Gastrocnemius medialis (tissue), 4 donors: Measurements from ENCODE around the gene ZIC5. TPM values are rescaled to one million over a fixed set of nuclear protein-coding genes. Genes with fewer than 3 reads are reported as not detected.

ENCODE experiments used
- ATAC-seq, 2 donors: fragments of 150-250 bp; one replicate each; pipeline ENCODE4 v1.9.1; 2016
- DNase-seq, 2 donors: peaks; one replicate each; pipeline ENCODE4 v3.0.0-alpha.2; 2019
- H3K27ac ChIP-seq, 4 donors: fragments of 200-600 bp; sonication (generic); 1 replicate in 1 of 4; 2 replicates in 3 of 4; pipeline ENCODE4 v1.5.1; 2016 to 2018; ENCODE audit warnings: mild to moderate bottlenecking in 2 of 4, moderate library complexity in 1 of 4
- H3K27me3 ChIP-seq, 3 donors: fragments of 200-600 bp; sonication (generic) in 2 of 3; 1 replicate in 1 of 3; 2 replicates in 2 of 3; pipeline versions ENCODE4 v1.5.1 to v1.6.0; 2016 to 2019; ENCODE audit warnings: mild to moderate bottlenecking in 1 of 3, moderate library complexity in 1 of 3
- H3K36me3 ChIP-seq, 2 donors: fragments of 200-600 bp; sonication (generic) in 1 of 2; one replicate each; pipeline ENCODE4 v1.5.1; 2017 to 2018
- H3K4me1 ChIP-seq, 2 donors: fragments of 200-600 bp; sonication (generic) in 1 of 2; one replicate each; pipeline ENCODE4 v1.5.1; 2016 to 2017; ENCODE audit warnings: mild to moderate bottlenecking in 2 of 2
- H3K4me3 ChIP-seq, 4 donors: fragments of 200-600 bp; sonication (generic) in 3 of 4; 1 replicate in 1 of 4; 2 replicates in 3 of 4; pipeline ENCODE4 v1.5.1; 2016 to 2019; ENCODE audit warnings: mild to moderate bottlenecking in 2 of 4
- H3K9me3 ChIP-seq, 3 donors: fragments of 200-600 bp; sonication (generic) in 2 of 3; 1 replicate in 1 of 3; 2 replicates in 2 of 3; pipeline ENCODE4 v1.5.1; 2016 to 2019
- POLR2A ChIP-seq, 2 donors: fragments of 450-650 bp; IDR thresholded peaks; one replicate each; pipeline ENCODE4 v1.6.1; 2017; ENCODE audit warnings: antibody characterized with exemption in 2 of 2, mild to moderate bottlenecking in 2 of 2, moderate library complexity in 2 of 2
- in situ Hi-C, 4 donors: fragments of 200-750 bp; cut with MboI; loops; one replicate each; pipeline versions ENCODE4 v1.15.0 to v1.8.0; 2017; ENCODE audit warnings: low sequenced_read_pairs in 4 of 4
- intact Hi-C: fragments of 100-400 bp; cut with DNase I; formaldehyde crosslinking; loops from one replicate; pipeline ENCODE4 v1.15.1; 2023; ENCODE audit warnings: low total_unique reads
- total RNA-seq, 4 donors: library from RNA; depleted of rRNA; stranded (reverse); fragments of >200 nt; gene quantifications; one replicate each; pipeline versions ENCODE4 v1.1.0 to v1.2.3, GENCODE V29; 2016
- TF ChIP-seq, protein P1 (sequence below), 5 experiments: fragments of 450-650 bp in 3 of 5; fragments of 200-600 bp in 2 of 5; sonication (generic) in 2 of 5; IDR thresholded peaks in 4 of 5; conservative IDR thresholded peaks in 1 of 5; 1 replicate in 4 of 5; 2 replicates in 1 of 5; pipeline ENCODE4 v1.5.1; 2016 to 2019; ENCODE audit warnings: antibody characterized with exemption in 5 of 5, mild to moderate bottlenecking in 3 of 5, moderate library complexity in 3 of 5

ZIC5 gene
- total RNA-seq: not detected

GRCh38 chr13:99971576-99972189 is at the start of gene ZIC5:
Gene ZIC5 (minus strand): TSS chr13:99971767. CDS start chr13:99971603, 164 bp downstream.
- no peak for DNase-seq
- Histone ChIP-seq H3K36me3 (no peaks in the 10 kb centered on the region), H3K9me3 (no peaks in the 10 kb centered on the region), H3K27me3 (peaks cover 88 to 95% (median 94%) of the 10 kb centered on the region in 3 donors), H3K4me1 (peaks cover 11 to 15% of the 10 kb centered on the region in 2 donors), H3K27ac (no peak within 1 kb of the TSS), H3K4me3 (peak within 1 kb of the TSS in 2 of 4 donors; percentile 12 to 32)
- in situ Hi-C loops (no loop called here), intact Hi-C loops (loop anchor here (2.0 kb wide), 1 partner anchor 21 kb away; no protein-coding TSS in a partner anchor)
- ATAC-seq: no peak
- no peak for TF ChIP-seq POLR2A (IDR thresholded peaks at IDR 0.05)
- TF ChIP-seq, protein P1, sequence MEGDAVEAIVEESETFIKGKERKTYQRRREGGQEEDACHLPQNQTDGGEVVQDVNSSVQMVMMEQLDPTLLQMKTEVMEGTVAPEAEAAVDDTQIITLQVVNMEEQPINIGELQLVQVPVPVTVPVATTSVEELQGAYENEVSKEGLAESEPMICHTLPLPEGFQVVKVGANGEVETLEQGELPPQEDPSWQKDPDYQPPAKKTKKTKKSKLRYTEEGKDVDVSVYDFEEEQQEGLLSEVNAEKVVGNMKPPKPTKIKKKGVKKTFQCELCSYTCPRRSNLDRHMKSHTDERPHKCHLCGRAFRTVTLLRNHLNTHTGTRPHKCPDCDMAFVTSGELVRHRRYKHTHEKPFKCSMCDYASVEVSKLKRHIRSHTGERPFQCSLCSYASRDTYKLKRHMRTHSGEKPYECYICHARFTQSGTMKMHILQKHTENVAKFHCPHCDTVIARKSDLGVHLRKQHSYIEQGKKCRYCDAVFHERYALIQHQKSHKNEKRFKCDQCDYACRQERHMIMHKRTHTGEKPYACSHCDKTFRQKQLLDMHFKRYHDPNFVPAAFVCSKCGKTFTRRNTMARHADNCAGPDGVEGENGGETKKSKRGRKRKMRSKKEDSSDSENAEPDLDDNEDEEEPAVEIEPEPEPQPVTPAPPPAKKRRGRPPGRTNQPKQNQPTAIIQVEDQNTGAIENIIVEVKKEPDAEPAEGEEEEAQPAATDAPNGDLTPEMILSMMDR (IDR thresholded peaks at IDR 0.05 in 4 of 5, conservative IDR thresholded peaks at IDR 0.05 in 1 of 5): no peak

- TF ChIP-seq, protein P1 (IDR thresholded peaks at IDR 0.05 in 4 of 5, conservative IDR thresholded peaks at IDR 0.05 in 1 of 5): no peak
- TF ChIP-seq POLR2A (IDR thresholded peaks at IDR 0.05): no peak
- Histone ChIP-seq H3K4me1 (no peaks in the 10 kb centered on the region), H3K9me3 (no peaks in the 10 kb centered on the region), H3K4me3 (no peak overlapping the region), H3K36me3 (no peaks in the 10 kb centered on the region), H3K27me3 (no peaks in the 10 kb centered on the region), H3K27ac (no peak overlapping the region)
- DNase-seq: no peak
- intact Hi-C loops: no loop called here
- in situ Hi-C loops: no loop called here
- ATAC-seq: no peak
Observed at GRCh38 chr13:100019780-100020356, 48.3 kb upstream of the ZIC5 start.

DNA sequence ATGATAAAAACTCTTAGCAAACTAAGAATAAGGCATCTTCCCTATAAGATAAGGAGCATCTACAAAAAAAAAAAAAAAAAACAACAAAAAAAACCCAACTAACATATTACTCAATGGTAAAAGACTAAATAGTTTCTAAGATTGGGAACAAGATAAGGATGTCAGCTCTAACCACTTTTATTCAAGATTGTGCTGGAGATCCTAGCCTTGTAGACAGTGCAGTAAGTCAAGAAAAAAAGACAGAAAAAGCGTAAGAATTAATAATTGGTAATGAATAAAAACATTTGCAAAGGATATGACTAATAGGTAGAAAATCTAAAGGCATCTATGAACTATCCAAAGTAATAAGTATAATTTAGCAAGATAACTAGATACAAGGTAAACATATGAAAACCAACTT is 43.1 kb upstream of the ZIC5 start:
- Histone ChIP-seq H3K9me3 (no peaks in the 10 kb centered on the region), H3K4me3 (no peak overlapping the region), H3K36me3 (no peaks in the 10 kb centered on the region), H3K27ac (no peak overlapping the region), H3K4me1 (no peaks in the 10 kb centered on the region), H3K27me3 (no peaks in the 10 kb centered on the region)
- ATAC-seq (no peak), DNase-seq (no peak)
- intact Hi-C loops: no loop called here
- no peak for TF ChIP-seq POLR2A (IDR thresholded peaks at IDR 0.05)
- TF ChIP-seq, protein P1 (IDR thresholded peaks at IDR 0.05 in 4 of 5, conservative IDR thresholded peaks at IDR 0.05 in 1 of 5): no peak
- in situ Hi-C loops: no loop called here

GRCh38 chr13:99998261-99998660 is 26.7 kb upstream of the ZIC5 start:
- Histone ChIP-seq H3K4me1 (no peaks in the 10 kb centered on the region), H3K27ac (no peak overlapping the region), H3K27me3 (peaks cover 54 to 82% (median 61%) of the 10 kb centered on the region in 3 donors), H3K9me3 (no peaks in the 10 kb centered on the region), H3K36me3 (no peaks in the 10 kb centered on the region), H3K4me3 (no peak overlapping the region)
- DNase-seq (no peak), ATAC-seq (no peak)
- intact Hi-C loops: loop anchor here (5.0 kb wide), 1 partner anchor 41 kb away; no protein-coding TSS in a partner anchor
- in situ Hi-C loops: no loop called here
- no peak for TF ChIP-seq POLR2A (IDR thresholded peaks at IDR 0.05)
- TF ChIP-seq, protein P1 (IDR thresholded peaks at IDR 0.05 in 4 of 5, conservative IDR thresholded peaks at IDR 0.05 in 1 of 5): no peak
